Measurements from ENCODE around the gene L3MBTL1.

L3MBTL1 gene

DNA sequence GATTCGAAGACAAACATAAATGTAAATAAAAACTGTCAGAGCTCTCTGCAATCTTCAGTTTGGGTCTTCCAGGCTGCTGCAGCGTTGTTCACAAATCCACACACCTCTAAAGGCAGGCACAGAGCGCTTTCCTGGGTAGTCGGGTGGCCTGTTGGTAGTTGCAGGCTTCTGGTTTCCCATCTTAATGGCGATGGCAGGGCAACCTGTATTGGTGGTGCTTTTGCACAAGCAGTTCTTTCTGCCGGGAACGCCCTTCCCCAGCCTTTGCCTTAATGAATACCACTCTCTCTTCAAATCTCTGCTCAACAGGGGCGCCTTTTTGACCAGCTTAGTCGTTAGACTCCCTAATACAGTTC lies 82.5 kb downstream of the L3MBTL1 start:
- no peak for DNase-seq (ENCODE audit: low read depth)

DNA sequence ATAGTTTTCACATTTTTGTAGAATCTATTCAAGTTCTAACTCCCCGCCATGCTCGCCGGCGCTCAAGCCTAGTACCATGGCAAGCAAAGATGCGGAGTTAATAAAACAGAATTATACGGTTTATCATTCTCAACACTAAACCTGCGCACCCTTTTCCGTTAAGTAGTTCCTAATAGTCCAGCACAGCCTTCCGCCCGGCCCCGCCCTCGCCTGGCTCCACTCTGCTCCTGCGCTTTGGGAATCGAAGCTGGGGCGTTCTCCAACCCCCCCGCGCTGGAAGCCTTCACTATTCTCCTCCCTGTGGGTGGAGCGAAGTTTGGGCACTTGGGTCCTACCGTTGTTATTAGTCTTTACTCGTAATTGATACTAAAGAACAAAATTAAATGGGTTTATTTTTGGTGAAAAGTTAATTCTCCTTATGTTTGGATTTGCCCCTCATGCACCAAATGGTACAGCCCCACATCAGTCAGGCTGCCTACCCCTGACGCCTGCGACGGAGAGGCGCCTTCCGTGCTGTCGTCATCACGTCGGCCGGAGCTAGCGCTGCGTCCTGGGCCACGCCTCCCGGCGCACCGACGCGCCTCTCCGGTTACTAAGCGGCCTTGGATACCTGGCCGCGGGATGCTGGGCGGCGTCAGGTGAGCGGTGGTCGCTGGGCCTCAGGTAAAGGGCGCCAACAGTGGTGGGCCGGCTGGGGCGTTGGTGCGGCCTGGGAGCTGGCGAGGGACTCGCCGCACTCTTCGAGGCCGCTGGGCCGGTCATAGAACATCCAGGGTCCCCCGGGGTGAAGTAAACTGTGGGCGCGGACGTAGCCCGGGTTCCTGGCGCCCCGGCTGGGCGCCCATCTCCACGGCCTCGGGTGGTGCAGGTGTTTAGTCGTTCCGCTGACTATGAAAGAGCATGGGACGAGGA lies 83.2 kb downstream of the L3MBTL1 start, which contains the start of gene IFT52:
Gene IFT52 (plus strand): TSS at position 546 of the 912 bp plus-strand sequence. CDS start 3,762 bp downstream, outside the sequence.
- peak; percentile 83 for DNase-seq (ENCODE audit: low read depth)
